Cerebellar nuclear complex (tissue), 1 donor: ENCODE results near the gene UBTD1.

Experiments used
- DNase-seq, 2 experiments: peaks; one replicate each; lab custom pipeline; 2025; lab: John Stamatoyannopoulos, UW

Gene UBTD1

DNA sequence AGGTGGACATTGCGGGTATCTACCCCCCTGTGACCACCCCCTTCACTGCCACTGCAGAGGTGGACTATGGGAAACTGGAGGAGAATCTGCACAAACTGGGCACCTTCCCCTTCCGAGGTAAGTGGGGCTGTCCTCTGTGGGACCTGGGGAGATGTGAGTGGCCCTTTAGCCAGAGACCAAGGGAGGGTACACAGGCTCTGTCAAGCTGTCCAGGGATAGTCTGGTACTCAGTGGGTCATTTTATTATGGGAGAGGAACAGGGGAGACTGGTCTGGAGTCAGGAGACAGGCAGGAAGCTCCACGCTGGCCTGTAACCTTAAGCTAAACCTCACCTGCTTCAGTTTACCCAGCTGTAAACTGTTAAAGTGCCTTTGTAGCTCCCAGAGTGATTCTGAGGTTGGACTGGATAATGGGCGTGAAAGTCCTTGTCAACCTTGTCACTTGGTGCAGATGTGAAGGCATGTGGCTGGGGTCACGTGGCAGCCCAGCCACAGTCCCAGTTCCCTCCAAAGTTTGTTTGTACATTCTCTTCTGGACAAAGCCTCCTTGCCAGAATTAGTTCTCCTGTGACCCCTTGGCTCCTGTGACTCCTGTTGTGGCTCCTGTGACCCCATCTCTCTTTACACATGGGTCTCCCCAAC lies 86.2 kb downstream of the UBTD1 start:
- DNase-seq: no peak

DNA sequence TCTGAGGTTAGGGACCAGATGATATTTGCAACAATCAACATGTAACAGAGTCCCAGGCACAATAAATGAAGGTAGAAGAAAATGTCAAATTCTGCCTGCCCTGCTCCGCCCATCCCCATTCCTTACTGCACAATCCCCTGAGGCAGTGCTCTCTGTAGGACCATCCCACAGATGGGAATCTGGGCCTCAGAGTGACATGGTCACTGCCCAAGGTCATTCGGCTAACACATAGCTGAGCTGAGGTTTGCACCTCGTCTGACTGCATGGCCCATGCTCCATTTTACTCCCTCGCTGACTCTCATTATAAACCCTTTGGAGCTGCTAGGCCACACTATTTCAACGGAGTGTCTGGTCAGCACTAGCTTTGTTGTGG lies 86.7 kb downstream of the UBTD1 start:
- DNase-seq: no peak

DNA sequence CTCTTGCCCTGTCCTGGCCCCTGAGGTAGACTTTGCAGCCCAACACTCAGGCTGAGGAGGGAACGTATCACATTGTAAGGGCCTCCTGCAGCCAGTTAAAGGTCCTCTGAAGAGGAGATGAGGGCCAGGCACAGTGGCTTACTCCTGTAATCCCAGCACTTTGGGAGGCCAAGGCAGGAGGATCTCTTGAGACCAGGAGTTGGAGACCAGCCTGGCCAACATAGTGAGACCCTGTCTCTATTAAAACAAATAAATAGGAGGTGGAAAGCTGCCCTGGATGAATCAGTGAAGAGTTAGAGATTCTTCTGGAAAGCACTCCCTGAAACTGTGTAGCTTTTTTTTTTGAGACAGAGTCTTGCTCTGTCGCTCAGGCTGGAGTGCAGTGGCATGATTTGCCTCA lies 88.5 kb downstream of the UBTD1 start:
- DNase-seq: no peak

DNA sequence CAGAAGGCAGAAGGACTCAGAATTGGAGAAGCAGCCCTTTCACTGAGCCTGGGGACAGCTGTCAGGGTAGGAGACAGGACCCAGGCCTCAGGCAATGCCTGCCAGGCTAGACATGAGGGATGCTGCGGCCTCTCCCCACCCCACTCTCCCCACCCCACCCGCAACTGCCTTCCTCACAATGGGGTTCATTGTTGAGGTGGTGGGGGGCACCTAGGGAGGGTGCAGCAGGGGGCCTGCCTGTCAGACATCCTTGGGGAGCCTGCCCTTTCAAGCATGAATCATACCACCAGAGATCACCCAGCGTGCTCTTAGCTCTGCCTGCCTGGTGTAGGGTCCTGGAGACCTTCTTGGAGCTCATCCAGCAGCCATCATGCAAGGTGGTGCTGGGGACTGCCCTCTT lies 90.8 kb downstream of the UBTD1 start, which contains the start of gene C10orf62:
Gene C10orf62 (plus strand): TSS at position 243 of the 400 bp plus-strand sequence. CDS start 177 bp downstream, outside the sequence.
- DNase-seq: no peak

DNA sequence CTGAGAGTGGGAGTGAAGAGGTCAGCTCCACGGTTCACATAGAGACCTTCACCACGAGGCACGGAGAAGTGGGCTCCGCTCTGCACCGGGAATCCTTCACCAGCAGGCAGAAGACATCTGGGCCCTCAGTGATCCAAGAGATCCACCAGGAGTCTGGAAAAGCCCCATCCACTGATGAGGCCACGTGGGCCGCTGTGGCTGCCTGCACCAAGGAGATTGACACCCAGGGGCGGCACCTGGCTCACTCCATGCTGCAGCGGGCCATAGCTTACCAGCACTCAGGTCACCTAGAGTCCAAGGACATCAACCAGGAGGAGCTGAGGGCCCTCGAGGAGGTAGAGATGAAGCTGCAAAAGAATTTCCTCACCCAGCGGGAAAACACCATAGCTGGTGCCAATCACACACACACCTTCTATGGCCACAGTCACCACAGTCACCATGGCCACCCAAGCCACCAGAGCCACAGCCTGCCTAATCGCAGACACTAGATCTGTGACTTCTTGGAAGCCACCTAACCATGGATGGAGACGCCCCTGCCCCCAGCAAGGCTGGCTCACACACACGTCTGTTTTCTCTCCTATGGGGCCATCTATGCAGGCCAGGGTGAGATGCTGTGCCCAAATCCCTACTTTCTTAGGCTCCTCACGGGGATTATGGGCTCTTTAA lies 91.5 kb downstream of the UBTD1 start:
- DNase-seq: no peak

DNA sequence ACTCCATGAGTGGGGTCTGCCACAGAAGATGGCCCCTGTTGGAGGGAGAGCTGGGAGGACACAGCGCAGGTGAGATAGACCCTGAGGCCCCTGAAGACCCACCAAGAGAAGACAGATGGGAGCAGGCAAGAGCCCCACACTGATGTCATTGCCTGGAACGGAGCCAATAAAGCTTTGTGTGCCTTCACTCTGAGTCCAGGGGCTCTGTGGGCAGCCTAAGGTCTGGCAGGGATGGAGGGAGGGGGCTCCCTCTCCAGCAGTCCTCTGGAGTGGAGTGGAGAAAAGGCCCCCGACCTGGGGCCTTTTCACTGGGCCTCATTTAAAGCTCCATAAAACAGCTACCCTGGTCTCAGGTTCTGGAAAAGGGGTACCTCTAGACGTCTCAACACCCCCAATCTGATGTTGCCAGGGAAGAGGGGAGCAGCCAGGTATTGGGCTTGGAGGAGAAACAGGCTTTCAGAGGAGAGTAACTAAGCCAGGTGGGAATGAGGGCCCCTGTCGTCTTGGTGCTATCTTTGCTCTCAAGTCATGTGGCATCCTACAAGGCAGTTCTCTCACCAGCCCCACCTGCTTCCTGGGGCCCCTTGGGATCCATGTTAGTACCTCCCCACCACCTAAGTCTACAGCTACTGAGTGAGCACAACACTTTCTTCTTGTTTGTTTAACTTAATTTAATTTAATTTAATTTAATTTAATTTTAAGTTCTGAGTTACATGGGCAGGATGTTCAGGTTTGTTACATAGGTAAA lies 92.2 kb downstream of the UBTD1 start:
- DNase-seq: no peak

DNA sequence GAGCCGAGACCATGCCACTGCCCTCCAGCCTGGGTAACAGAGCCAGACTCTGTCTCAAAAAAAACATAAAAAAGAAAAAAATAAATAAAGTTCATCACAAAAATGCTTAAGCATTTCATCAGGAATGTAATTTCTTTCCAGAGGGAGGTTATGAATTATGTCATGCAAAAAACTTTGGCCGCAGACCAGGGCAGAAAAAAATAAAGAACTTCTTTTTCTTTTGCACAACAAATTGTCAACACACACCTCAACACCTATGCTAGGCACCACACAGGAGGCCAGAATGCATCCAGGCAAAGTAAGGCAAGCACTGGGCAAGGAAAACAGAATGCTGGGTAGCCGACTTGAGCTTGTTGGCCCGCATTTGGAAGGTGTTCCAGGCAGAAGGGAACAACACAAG lies 94.7 kb downstream of the UBTD1 start:
- DNase-seq: no peak

DNA sequence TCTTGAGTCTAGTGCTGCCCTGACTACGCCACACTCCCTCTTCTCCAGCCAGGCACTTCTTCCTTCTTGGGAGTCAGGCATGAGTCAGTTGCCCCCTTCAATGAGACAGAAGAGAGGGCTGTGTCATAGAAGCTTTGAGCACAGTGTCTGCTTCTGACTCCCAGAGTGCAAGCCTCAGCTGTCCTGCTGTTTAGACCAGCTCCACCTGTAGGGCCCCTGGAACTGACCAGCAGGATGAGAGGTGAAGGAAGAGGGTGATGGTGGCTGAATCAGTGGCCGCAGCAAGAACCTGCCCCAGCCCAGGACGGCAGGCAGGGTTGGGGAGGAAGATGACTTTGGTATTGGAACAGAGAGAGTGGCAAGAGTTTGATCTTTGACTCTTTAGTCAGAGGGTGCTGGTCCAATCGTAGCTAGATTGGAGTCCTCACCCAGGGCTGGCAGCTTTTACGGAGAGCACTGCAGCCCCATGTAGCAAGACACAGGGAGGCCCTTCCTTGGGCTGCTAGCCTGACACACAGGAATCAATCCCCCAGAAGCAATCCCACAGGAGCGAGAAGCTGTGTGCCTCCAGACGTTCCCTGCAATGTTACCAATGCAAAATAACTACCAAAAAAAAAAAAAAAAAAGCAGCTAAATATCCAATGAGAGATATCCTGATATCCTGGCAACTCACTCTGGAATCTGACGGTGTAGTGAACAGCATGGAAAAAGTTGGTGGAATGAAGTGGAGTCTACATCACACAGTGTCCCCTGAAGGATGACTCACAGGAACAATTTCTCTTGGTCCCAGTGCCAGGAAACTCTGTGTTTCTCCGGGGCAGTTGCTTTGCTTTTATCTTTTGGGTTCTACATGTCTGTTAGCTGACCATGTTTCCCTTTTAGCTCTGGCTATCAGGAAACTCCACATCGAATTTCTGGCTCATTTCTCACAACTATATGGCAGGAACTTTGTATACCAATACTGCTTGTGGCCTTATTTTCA lies 97.7 kb downstream of the UBTD1 start:
- no peak for DNase-seq

DNA sequence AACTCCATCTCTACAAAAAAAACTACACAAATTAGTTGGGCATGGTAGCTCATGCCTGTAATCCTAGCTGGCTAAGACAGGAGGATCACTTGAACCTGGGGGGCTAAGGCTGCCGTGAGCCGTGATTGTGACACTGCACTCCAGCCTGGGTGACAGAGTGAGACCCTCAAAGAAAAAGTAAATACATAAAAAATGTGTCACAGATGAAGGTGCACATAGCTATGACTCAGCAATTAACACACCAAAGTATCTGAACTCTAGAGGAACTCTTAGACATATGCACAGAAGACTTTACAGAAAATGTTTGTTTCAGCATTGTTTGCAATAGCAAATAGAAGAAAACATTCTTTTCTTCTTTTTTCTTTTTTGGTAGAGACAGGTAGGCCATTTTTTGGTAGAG lies 99.1 kb downstream of the UBTD1 start:
- no peak for DNase-seq

DNA sequence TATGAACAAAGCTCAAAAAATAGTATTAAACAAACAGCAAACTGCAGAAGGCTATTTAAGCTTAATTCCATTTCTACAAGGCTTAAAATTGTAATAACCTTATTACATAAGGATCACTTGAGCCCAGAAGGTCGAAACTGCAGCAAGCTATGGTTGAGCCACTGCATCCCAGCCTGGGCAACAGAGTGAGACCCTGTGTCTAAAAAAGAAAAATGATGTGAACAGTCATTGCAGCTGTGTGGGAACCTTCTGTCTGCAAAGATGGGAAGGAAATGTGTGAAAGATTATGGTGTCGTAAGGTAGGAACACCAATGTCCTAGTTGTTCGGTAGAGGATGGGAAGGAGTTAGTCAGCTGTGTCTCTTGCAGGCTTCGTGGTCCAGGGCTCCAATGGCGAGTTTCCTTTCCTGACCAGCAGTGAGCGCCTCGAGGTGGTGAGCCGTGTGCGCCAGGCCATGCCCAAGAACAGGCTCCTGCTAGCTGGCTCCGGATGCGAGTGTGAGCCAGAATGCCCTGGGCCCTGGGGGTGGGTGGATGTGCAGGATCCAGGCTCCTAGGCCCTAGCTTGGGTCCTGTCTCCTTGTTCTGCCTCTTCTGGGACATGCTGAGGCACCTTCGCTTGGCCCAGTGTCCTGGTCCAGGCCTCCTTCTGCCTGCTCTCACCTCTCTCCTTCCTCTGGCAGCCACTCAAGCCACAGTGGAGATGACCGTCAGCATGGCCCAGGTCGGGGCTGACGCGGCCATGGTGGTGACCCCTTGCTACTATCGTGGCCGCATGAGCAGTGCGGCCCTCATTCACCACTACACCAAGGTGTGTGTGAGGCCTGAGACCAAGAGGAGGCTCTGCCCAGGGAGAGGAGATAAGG lies 99.9 kb downstream of the UBTD1 start:
- no peak for DNase-seq

DNA sequence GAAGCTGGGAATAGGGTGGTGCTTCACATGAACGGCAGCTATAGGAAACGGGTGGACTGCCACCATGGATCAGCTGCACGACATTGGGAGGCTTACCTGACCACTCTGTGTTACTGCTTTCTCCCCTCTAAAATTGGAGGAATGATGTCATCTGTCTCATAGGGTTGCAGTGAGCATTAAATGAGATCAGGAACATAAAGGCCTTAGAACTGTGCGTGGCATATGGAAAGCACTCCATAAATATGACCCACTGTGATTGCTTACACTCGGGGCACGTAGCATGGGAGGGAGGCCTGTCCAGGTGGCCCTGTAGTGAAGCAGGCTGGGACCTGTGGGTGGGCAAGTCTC lies 100.5 kb downstream of the UBTD1 start:
- DNase-seq: no peak

DNA sequence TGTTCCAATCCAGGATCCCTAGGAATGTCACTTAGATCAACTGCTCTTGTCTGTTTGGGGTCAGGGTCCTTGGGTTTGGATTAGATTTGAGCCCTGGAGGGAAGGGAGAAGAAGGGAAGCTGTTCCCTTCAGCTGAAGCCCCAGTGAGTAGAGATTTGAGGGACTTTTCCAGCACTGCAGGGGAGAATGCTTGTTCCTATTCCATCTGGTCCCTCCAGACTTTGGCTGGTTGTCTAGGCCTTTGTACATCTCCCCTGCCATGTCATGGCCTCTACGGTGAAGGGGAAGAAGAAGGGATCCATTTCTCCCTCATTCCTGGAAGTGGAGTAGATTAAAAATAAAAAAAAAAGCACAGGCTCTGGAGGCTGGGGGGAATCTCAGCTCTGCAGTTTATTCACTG lies 101.9 kb downstream of the UBTD1 start:
- DNase-seq: peak in 1 of 2 experiments; percentile 10

DNA sequence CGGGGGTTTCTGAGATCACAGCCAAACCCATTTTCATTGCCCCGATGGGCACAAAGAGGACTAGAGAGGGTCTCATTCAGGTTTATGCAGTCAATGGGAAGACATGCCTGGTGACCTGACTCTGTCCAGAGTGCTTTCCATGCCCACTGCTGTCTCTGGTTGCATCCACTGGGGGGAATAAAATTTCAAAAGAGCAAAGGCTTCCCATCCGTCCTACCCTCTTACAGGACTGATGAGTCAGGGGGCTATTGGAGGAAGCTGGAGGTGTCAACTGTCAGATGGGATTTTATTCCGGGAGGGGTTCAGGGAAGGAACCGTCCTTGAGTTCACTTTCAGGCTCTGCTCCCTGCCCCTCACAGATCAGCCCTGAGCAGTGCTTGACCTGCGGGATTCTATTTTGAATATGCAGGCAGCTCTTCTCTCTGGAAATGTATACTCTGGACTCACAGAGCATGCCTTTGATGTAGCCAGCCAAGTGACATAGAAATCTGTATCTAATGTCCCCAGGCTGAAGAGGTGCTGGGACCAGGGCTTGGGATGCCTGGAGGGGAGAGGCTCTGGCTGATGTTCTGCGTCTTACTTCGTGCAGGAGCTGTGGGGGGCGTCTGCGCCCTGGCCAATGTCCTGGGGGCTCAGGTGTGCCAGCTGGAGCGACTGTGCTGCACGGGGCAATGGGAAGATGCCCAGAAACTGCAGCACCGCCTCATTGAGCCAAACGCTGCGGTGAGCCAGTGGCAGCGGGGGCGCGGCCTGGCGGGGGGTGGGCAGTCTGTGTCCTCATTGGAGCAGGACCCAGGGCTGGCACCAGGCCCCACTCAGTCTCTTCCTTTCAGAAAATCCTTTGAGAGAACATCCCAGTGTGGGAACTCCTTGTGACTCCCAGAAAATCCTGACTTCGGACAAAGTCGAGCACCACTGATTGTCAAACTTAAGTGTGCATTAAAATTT lies 102.8 kb downstream of the UBTD1 start:
- peak in 1 of 2 experiments; percentile 64 for DNase-seq

DNA sequence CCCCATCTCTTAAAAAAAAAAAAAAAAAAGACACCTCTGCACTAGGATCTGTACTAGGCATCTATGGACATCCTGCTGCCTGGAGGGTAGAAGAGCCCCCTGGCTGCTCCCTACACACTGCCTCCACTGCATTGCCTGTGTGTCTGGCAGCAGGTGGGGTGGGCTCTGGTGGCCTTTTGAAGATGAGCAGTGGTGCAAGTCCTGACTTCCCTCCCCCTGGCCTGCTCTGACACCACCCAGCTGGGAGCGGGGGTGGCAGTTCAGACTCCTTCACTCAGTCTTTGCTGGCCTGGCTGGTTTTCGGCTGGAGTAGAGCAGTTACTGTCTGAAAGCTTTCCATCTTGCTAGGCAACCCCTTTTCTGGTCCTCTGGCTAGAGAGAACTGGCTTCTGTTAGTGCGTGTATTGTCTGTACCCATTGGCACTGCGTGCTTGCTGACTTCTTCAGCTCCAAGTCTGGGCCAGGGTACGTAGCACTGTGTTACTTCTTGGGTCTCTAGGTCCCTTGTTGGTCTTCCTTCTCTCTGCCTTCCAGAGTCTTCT lies 108.4 kb downstream of the UBTD1 start:
- DNase-seq: no peak

DNA sequence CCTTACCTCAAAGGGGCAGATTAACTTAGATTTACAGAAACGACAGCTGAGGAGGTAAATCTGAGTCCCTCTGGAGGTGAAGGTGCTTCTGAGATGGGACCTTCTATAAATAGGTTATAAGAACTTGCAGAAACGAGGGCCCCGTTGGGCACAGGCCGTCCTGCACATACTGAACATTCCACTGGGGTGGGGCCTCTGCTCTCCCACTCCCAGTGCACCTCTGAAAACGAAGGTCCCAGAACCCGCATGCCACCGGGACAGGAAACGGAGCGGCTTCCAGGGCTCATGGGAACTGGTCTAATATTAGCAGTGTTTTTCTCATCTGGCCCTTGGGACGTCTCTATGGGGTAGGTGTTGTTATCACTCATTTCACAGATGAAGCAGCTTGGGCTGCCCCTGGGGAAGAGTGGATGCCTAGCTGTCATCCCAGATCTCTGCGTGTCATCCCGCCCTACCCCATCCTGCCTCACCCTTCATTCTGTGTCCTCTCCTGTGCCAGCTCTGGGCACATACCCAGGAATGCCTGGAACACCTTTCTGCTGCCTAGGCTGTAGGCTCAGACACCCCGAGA lies 110.4 kb downstream of the UBTD1 start:
- DNase-seq: peak; percentile 71 to 83

DNA sequence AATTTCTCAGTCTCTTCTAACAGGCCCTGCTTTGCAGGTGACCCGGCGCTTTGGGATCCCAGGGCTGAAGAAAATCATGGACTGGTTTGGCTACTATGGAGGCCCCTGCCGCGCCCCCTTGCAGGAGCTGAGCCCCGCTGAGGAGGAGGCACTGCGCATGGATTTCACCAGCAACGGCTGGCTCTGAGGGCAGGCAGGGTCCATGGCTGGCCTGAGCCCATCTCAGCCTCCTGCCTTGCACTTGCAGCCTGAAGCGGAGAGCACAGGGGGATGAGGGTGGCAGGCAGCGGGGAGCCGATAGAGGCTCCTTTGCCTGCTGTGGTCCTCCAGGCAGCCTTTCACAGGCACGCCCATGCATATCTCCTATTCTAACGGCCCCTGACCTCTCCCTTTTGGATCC lies 112.7 kb downstream of the UBTD1 start:
- no peak for DNase-seq

DNA sequence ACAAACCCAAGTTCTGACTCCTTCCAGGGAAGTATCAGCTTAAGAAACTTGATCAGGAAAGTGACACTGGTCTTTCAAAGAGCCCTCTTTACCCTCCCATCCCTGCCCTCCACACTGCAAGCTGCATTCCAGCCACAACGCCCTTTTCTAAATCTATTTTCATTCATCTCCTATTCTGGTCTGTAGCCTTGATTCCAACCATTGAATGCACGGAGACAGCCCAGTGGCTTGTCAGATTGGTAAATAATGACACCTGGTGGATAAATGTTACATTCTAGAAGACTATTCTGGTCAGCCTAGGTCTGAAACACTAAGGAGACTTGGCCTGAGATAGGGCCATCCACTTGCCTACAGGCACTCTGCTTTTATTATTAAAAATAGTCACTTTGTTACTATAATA lies 113.7 kb downstream of the UBTD1 start:
- peak; percentile 13 to 53 for DNase-seq

DNA sequence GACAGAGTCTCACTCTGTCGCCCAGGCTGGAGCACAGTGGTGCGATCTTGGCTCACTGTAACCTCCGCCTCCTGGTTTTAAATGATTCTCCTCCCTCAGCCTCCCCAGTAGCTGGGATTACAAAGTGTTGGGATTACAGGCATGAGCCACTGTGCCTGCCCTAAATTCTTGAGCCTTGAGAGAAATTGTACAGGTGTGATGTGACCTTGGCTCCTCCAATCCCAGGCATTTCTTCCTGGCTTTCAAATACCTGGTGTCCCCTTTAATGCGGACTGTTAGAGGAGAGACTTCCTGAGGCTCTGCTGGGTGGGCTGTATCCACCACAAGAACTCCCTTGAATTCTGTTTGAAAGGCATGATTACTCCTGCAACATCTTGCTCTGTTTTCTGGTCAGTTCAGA lies 119.6 kb downstream of the UBTD1 start:
- no peak for DNase-seq

DNA sequence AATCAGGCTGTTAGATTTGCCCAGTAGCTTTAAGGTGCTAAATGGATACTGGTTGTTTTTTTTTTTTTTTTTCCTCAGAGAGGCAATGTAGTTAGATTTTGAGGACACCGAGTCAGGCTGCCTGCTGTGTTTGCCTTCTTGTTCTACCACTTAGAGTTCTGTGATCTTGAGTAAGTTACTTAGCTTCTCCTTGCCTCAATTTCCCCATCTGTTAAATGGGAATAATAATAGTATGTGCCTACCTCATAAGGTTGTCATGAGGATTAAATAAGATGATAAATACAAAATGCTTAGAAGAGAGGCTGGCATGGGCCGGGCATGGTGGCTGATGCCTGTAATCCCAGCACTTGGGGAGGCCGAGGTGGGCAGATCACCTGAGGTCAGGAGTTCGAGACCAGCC lies 120.0 kb downstream of the UBTD1 start:
- DNase-seq: no peak
